Effector memory CD4-positive, alpha-beta T cell (primary cell): ENCODE measurements around the gene ETV5.

Experiments
- DNase-seq, 3 donors: peaks; one replicate each; pipeline ENCODE4 v3.0.0-alpha.2; 2020
- H3K27ac ChIP-seq: 2 replicates; pipeline ENCODE4 v1.7.0; 2013; ENCODE audit warnings: mild to moderate bottlenecking, low read length, moderate library complexity; ENCODE audit not compliant: insufficient read depth, poor library complexity, severe bottlenecking
- H3K27me3 ChIP-seq: replicated peaks from 2 replicates; pipeline ENCODE4 v1.7.0; 2013; ENCODE audit warnings: mild to moderate bottlenecking, low read length; ENCODE audit not compliant: insufficient read depth, control insufficient read depth, poor library complexity, severe bottlenecking
- H3K36me3 ChIP-seq: 2 replicates; pipeline ENCODE4 v1.7.0; 2013; ENCODE audit warnings: mild to moderate bottlenecking, low read length, moderate library complexity; ENCODE audit not compliant: control insufficient read depth, insufficient read depth
- H3K4me1 ChIP-seq: 2 replicates; pipeline ENCODE4 v1.7.0; 2013; ENCODE audit warnings: low read length, mild to moderate bottlenecking; ENCODE audit not compliant: control insufficient read depth, insufficient read depth, poor library complexity, severe bottlenecking
- H3K4me3 ChIP-seq: 2 replicates; pipeline ENCODE4 v1.7.0; 2013; ENCODE audit warnings: low read length, low read depth, mild to moderate bottlenecking; ENCODE audit not compliant: insufficient read depth, poor library complexity, severe bottlenecking
- H3K9me3 ChIP-seq: 2 replicates; pipeline ENCODE4 v1.7.0; 2013; ENCODE audit warnings: mild to moderate bottlenecking, low read length, moderate library complexity; ENCODE audit not compliant: control insufficient read depth

ETV5 gene

DNA sequence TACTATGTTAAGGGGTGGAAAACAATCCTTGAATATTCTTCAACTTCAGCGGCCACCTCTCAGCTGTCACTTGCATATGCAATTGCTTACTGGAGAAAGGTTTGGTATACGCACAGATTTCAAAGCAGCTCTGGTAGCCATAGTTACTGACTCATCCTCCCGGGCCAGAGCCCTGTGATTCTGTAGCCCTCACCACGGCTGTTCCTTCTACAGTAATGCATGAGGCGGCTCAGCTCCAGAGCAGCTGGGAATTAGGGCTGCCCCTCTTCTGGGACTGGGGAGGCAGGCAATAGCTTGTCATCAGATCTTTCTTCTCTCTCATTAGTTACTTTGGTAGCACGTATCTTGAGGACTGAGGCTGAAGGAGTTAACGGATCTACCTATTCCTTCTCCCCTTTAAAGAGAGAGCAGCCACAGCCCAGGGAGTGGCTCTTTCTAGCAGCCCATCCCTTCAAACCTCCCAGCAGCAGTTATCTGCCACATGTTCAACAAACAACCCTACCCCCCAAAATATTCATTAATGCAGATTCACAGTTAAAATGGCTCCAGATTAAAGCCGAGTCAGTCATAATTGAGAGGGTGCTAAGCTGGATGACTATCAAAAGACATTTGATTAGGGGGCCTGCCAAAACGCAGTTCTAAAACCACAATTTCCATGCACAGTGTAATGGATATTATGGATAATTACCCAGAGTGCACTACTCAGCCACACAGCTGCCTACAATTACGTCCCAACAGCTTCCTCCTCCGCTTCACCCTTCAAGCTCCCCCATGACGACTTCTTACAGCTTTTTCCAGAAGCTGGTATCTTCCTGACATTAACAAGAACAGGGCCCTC, 54.7 kb downstream of the ETV5 start:
- Histone ChIP-seq H3K36me3 (no peaks in the 10 kb centered on the region), H3K27ac (no peak overlapping the region), H3K27me3 (no peaks in the 10 kb centered on the region), H3K9me3 (no peaks in the 10 kb centered on the region), H3K4me1 (no peaks in the 10 kb centered on the region), H3K4me3 (no peak overlapping the region)
- DNase-seq = no peak

DNA sequence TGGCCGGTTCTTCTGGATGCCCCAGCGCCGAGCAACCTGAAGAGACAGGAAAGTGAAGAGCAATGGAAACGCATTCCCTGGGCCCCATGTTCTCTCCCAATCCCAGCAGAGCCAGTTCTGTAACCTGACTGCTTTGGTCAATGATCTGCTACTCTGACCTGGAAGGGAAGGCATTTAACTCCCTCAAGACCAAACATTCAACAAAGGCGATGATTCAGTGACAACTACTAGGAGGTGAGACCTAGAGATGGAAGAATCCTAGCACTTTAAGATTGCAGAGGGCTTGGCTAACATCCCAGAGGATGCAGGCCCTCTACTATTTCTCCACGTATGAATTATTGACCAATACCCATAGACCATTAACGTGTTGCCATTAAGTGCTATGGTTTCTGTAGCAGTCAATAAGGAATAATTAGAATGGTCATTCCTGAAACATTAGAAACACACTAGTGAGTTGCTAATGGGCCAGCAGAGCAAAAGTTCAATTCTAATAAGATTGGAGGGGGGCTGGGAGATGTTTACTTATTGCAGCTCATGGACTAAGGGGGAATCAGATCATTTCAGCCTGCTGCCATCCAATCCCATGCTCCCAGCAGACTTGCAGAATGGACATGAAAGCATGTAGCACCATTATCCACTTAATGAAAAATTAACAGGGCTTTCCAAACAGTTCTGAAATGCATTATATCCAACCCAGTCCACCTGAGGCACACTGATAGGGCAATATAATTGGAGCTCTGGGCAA, 56.6 kb downstream of the ETV5 start:
- no peaks in the 10 kb centered on the region for H3K9me3 ChIP-seq
- H3K27ac ChIP-seq = no peak overlapping the region
- H3K4me1 ChIP-seq = no peaks in the 10 kb centered on the region
- H3K36me3 ChIP-seq = no peaks in the 10 kb centered on the region
- no peaks in the 10 kb centered on the region for H3K27me3 ChIP-seq
- H3K4me3 ChIP-seq = no peak overlapping the region
- no peak for DNase-seq

DNA sequence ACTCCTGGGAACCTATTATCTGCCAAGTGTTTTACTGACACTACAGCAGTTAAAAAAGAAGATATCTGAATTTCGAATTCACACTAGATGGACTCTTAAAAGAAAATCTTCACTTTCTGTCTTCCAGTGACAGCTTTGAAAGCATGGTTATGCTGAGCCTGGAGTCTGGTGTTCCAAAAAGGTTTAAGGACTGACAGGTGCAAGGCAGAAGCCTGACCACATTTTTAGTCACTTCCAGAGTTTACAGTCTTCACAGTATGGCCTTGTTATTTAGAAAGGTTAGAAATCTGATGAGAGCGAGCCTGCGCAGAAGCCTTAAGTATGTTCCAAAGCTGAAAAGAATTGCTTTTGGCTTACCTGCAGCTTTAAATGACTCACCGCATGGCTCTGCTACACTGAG, 59.9 kb downstream of the ETV5 start:
- Histone ChIP-seq H3K27ac (no peak overlapping the region), H3K9me3 (no peaks in the 10 kb centered on the region), H3K27me3 (no peaks in the 10 kb centered on the region), H3K4me1 (no peaks in the 10 kb centered on the region), H3K36me3 (no peaks in the 10 kb centered on the region), H3K4me3 (no peak overlapping the region)
- DNase-seq = no peak

DNA sequence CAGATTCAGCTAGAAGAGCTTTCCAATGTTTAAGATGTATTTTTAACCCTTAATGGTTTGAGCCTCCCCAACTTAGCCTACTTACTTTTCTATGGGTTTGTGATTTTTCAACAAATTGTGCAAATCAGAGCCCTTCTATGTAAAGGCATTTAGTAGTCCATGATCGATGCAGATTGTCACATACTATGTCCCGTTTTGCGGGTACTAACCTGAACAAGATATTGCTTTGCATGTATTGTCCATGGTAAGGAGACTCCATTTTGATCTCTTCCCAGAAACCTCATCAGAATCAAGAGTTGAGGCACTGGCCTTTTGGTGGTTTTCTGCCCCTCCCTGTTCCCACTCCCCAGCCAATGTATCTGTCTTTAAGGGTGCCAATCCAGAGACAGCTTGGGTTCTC, 60.8 kb downstream of the ETV5 start:
- H3K27me3 ChIP-seq = no peaks in the 10 kb centered on the region
- no peaks in the 10 kb centered on the region for H3K36me3 ChIP-seq
- no peaks in the 10 kb centered on the region for H3K9me3 ChIP-seq
- H3K4me3 ChIP-seq = no peak overlapping the region
- no peak overlapping the region for H3K27ac ChIP-seq
- H3K4me1 ChIP-seq = no peaks in the 10 kb centered on the region
- DNase-seq = no peak

DNA sequence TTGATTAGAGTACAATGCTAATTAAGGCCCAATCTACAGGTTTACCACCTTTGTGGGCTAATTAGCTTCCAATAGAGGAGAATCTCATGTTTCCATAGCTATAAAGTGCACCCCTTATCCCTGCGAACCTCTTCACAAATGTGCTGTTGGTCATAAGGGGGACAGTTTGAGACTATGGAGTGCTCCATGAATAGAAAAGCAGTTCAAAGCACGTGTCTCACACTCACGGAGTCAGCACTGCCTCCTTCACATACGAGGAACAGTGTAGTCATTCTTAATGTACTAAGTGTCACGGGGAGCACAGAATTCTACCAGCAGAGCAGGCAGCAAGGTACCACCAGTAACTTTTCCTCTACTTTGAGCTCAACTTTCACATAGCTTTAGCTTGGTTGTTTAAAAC, 62.1 kb downstream of the ETV5 start:
- H3K27ac ChIP-seq = no peak overlapping the region
- no peaks in the 10 kb centered on the region for H3K4me1 ChIP-seq
- H3K9me3 ChIP-seq = no peaks in the 10 kb centered on the region
- no peak overlapping the region for H3K4me3 ChIP-seq
- no peaks in the 10 kb centered on the region for H3K36me3 ChIP-seq
- no peak for DNase-seq
- H3K27me3 ChIP-seq = no peaks in the 10 kb centered on the region

DNA sequence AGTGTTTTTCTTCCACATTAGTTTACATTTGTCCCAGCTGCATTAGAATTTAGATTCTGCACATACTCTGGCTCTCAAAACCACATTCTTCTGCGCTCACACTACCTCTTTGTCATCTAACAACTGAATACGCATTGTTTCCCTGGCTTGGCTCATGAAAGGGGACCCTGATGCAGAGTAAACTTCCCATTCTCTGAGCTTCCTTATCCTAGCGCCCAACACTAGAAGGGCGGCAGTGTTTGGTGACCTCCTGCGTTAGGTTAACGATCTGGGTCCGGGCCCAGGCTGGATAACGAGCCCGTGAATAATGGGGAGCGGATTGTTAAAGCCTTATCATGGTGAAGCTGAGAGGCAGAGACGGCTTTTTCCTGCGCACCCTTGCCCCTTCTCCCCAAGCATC, 63.9 kb downstream of the ETV5 start:
- H3K9me3 ChIP-seq = no peaks in the 10 kb centered on the region
- DNase-seq = no peak
- no peaks in the 10 kb centered on the region for H3K4me1 ChIP-seq
- H3K36me3 ChIP-seq = no peaks in the 10 kb centered on the region
- H3K27ac ChIP-seq = no peak overlapping the region
- H3K4me3 ChIP-seq = no peak overlapping the region
- no peaks in the 10 kb centered on the region for H3K27me3 ChIP-seq

DNA sequence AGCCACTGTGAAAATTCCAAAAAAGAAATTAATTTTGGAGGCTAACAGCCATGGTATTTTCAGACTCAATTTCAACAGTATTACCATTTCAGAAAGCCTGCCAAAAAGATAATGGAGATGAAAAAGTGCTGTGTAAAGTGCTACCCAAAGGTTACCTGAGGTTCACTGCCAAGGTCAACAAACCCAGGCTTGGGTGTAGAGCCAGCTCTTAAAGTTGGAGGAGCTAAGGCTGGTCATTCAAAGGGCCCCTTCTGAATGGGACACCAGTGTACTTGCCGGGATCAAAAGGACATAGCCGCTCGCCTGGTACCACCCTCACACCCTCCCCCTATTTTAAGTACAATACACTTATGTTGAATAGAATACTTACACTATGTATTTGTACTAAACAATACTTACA, 64.5 kb downstream of the ETV5 start:
- no peak for DNase-seq
- Histone ChIP-seq H3K27me3 (no peaks in the 10 kb centered on the region), H3K36me3 (no peaks in the 10 kb centered on the region), H3K4me3 (no peak overlapping the region), H3K9me3 (no peaks in the 10 kb centered on the region), H3K4me1 (no peaks in the 10 kb centered on the region), H3K27ac (no peak overlapping the region)

DNA sequence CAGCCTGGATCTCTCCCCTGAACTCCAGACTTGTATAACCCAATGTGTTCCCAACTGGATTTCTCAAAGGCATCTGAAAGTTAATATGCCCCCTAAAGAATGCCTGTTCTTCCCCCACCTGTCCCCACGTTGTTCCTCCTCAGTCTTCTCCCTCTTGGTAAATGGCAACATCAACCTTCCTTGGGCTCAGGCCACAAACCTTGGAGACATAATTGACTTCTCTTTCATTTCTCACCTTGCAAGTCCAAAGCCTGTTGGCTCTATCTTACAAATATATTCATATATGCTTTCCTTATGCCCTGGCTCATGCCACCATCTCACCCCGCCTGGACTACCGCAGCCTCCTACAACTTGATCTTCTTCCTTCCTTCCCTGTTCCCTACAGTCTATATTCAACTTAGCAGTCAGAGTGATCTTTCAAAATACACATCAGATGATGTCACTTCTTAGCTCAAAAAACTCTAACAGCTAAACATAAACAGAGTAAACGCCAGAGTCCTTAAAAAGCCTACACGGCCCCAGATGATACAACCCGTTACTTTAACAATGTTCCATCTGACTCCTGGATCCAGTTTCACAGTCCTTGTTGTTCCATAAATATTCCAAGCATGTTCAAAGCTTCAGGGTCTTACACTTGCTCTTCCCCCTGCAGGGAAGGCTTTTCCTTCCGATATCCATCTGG, 66.2 kb downstream of the ETV5 start:
- no peaks in the 10 kb centered on the region for H3K36me3 ChIP-seq
- H3K4me3 ChIP-seq = no peak overlapping the region
- no peaks in the 10 kb centered on the region for H3K27me3 ChIP-seq
- DNase-seq = no peak
- H3K4me1 ChIP-seq = no peaks in the 10 kb centered on the region
- no peaks in the 10 kb centered on the region for H3K9me3 ChIP-seq
- no peak overlapping the region for H3K27ac ChIP-seq

DNA sequence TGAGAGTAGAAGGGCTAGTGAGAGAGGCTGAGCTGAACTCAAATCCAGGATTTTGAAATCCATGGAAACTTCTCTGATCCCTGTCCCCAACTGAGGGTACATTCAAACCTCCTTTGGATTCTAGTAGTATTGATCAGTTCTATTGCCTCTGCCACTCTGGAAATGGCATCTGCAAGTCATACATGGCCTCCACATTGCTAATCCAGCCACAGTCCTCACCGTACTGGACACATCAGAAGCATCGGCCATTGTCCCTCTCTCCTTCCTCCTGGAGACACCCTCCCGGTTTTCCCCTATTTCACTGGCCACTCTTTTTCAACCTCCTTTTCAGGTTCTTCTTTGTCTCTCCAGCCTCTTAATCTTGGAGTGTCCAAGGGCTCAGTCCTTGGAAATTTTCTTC, 66.9 kb downstream of the ETV5 start:
- Histone ChIP-seq H3K4me1 (no peaks in the 10 kb centered on the region), H3K9me3 (no peaks in the 10 kb centered on the region)

DNA sequence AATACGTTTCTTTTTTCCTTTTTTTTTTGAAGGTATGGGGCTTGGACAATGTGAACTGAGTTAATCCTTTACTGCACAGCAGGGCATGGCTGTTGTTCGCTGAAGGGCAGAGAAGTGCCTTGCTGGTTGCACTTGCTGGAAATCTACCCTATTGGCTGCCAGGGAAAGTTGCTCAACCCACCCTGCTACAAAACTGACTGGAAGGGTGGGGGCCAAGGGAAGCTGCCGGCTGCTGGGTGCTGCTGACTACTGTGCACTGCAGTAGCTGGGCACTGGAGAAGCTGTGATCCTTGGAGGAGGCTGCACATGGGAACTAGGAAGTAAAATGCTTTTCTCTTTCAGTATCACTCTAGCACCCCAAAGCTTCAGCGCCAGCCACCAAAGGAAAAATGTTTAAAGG, 70.5 kb downstream of the ETV5 start:
- Histone ChIP-seq H3K27me3 (no peaks in the 10 kb centered on the region), H3K4me1 (no peaks in the 10 kb centered on the region), H3K9me3 (no peaks in the 10 kb centered on the region), H3K4me3 (no peak overlapping the region), H3K27ac (no peak overlapping the region), H3K36me3 (no peaks in the 10 kb centered on the region)
- no peak for DNase-seq

More for the DNA sequence above, 66.9 kb downstream of the ETV5 start:
- no peak overlapping the region for H3K27ac ChIP-seq
- no peaks in the 10 kb centered on the region for H3K36me3 ChIP-seq
- no peak overlapping the region for H3K4me3 ChIP-seq
- H3K27me3 ChIP-seq = no peaks in the 10 kb centered on the region
- no peak for DNase-seq
